GOT3 (cell line): Measurements from ENCODE around the gene PLD2.
"Not testable (repeated sequence)": the region's sequence is repeated elsewhere in the genome, so short reads cannot be mapped to it uniquely, and the experiment has no call there.

Experiments
- DNase-seq: peaks from one replicate; lab custom pipeline; 2025; ENCODE audit warnings: mixed read lengths; lab: John Stamatoyannopoulos, UW

Gene PLD2

GRCh38 chr17:4858068-4858881 is 51.3 kb downstream of the PLD2 start:
- DNase-seq, result no peak

- no peak for DNase-seq
Observed at GRCh38 chr17:4858882-4859260, 51.9 kb downstream of the PLD2 start.

- DNase-seq, result no peak
Observed at GRCh38 chr17:4859816-4860625, 53.1 kb downstream of the PLD2 start.

GRCh38 chr17:4860651-4861050 is 53.7 kb downstream of the PLD2 start:
- no peak for DNase-seq

GRCh38 chr17:4861052-4861451 is 54.1 kb downstream of the PLD2 start:
- DNase-seq, result no peak

- no peak for DNase-seq
Observed at GRCh38 chr17:4862720-4863119, 55.8 kb downstream of the PLD2 start.

GRCh38 chr17:4863321-4863720 is 56.4 kb downstream of the PLD2 start:
- DNase-seq, result no peak

- not testable (repeated sequence) for DNase-seq
Observed at GRCh38 chr17:4867535-4867934, 60.6 kb downstream of the PLD2 start.

- not testable (repeated sequence) for DNase-seq
Observed at GRCh38 chr17:4869058-4869998, 62.4 kb downstream of the PLD2 start.

- DNase-seq, result no peak
Observed at GRCh38 chr17:4870855-4871254, 63.9 kb downstream of the PLD2 start.

- no peak for DNase-seq
Observed at GRCh38 chr17:4872786-4873185, 65.8 kb downstream of the PLD2 start.
